Ovary (tissue), 9 donors: ENCODE data around the gene SCNM1. TPM values are rescaled to one million over a fixed set of nuclear protein-coding genes. Genes with fewer than 3 reads are reported as not detected.

ENCODE experiments used
- DNase-seq, 5 donors: peaks; one replicate each; pipeline ENCODE4 v3.0.0-alpha.2; 2019 to 2020
- H3K27ac ChIP-seq, 2 donors: fragments of 200-600 bp; one replicate each; pipeline versions ENCODE4 v1.5.1 to v1.8.0; 2019 to 2022
- H3K27me3 ChIP-seq: fragments of 200-600 bp; one replicate; pipeline ENCODE4 v1.8.0; 2022
- H3K36me3 ChIP-seq: fragments of 200-600 bp; sonication (generic); one replicate; pipeline ENCODE4 v1.5.1; 2019
- H3K4me1 ChIP-seq: one replicate; pipeline ENCODE4 v1.8.1; 2013; ENCODE audit warnings: mild to moderate bottlenecking, moderate library complexity; ENCODE audit not compliant: insufficient read depth
- H3K4me3 ChIP-seq: fragments of 200-600 bp; sonication (generic); one replicate; pipeline ENCODE4 v1.5.1; 2017
- H3K9me3 ChIP-seq, 2 donors: fragments of 200-600 bp in 1 of 2; sonication (generic) in 1 of 2; one replicate each; pipeline versions ENCODE4 v1.5.1 to v1.8.1; 2013 to 2019; ENCODE audit warnings: mild to moderate bottlenecking in 1 of 2, moderate library complexity in 1 of 2
- EP300 ChIP-seq: sonication (generic); formaldehyde crosslinking; IDR thresholded peaks from one replicate; pipeline ENCODE4 v1.6.1; 2017; ENCODE audit warnings: antibody characterized with exemption
- POLR2A ChIP-seq: fragments of 450-650 bp; IDR thresholded peaks from one replicate; pipeline ENCODE4 v1.6.1; 2017; ENCODE audit warnings: antibody characterized with exemption, mild to moderate bottlenecking, moderate library complexity
- WGBS, 3 donors: extraction: QIAGEN DNeasy Blood & Tissue Kit in 1 of 3; methylation state at CpG; one replicate each; pipeline versions ENCODE4 v1.1.5 to v1.1.7; 2013 to 2017; 5-methylcytosine and 5-hydroxymethylcytosine counted together
- intact Hi-C, 4 donors: fragments of 100-400 bp; cut with DNase I; formaldehyde crosslinking; loops; one replicate each; pipeline versions ENCODE4 v1.11.0 to v1.15.1; 2022 to 2023
- polyA plus RNA-seq, 2 donors: library from polyadenylated mRNA; stranded (reverse); fragments of 200-250 nt in 1 of 2; fragments of 350-450 nt in 1 of 2; fragmentation: Illumina TruSeq in 1 of 2; extraction: RNeasy Lipid Tissue Mini Kit (QIAGEN cat#74804) in 1 of 2; gene quantifications; one replicate each; pipeline ENCODE4 v1.2.3, GENCODE V29; 2013 to 2014
- total RNA-seq, 7 donors: library from RNA; depleted of rRNA in 2 of 7; stranded (reverse); fragments of >200 nt in 2 of 7; fragmentation: NEBNext Ultra II Directional in 3 of 7; extraction: Animal tissue kit (Norgen Biotek cat#: 25700) in 3 of 7; gene quantifications; one replicate each; pipeline versions ENCODE4 v1.1.0 to v1.2.4, GENCODE V29; 2016 to 2023
- TF ChIP-seq, protein P1 (sequence below), 3 donors: fragments of 450-650 bp in 2 of 3; fragments of 200-600 bp in 1 of 3; IDR thresholded peaks; one replicate each; pipeline versions ENCODE4 v1.5.1 to v1.8.0; 2016 to 2022; ENCODE audit warnings: antibody characterized with exemption in 3 of 3, mild to moderate bottlenecking in 1 of 3
- donor health status: DM: no; HTN: no; CAD: no; lungs with moderate emphysema.
- donor health status: DM: no; HTN: no; CAD: no.
- donor health status: Bipolar disorder and iron deficiency.
- donor health status: DM: yes; HTN: yes; CAD: no.
- donor health status: DM: no; HTN: no; CAD: no.
- donor health status: DM: yes; HTN: yes; CAD: no.

SCNM1 gene
- total and polyA plus RNA-seq, 9 donors: 18.6 to 38.9 (median 27.4) TPM

DNA sequence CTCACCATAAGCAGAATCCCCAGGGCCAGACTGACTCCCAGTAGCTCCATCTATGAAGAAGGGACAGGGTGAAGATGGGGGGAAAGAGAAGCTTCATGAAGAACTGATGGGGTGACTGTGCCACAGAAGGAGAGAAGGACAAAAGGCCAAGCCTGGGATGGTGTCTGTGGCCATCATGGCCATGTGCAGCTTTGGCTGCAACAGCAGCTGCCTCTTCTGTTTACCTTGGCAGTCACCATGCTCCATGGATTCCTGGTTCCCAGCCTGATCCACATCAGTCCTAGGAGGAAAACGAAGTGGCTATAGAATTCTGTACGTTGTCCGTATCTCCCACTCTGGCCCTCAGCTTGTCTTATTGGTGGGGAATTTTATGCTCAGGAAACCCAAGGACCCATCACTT lies 31.5 kb upstream of the SCNM1 start:
- Histone ChIP-seq H3K4me3 (no peak overlapping the region), H3K36me3 (no peaks in the 10 kb centered on the region), H3K27ac (no peak overlapping the region), H3K4me1 (no peaks in the 10 kb centered on the region), H3K27me3 (no peaks in the 10 kb centered on the region), H3K9me3 (no peaks in the 10 kb centered on the region)
- intact Hi-C loops: no loop called here
- no peak for TF ChIP-seq POLR2A
- no peak for TF ChIP-seq EP300
- TF ChIP-seq, protein P1, sequence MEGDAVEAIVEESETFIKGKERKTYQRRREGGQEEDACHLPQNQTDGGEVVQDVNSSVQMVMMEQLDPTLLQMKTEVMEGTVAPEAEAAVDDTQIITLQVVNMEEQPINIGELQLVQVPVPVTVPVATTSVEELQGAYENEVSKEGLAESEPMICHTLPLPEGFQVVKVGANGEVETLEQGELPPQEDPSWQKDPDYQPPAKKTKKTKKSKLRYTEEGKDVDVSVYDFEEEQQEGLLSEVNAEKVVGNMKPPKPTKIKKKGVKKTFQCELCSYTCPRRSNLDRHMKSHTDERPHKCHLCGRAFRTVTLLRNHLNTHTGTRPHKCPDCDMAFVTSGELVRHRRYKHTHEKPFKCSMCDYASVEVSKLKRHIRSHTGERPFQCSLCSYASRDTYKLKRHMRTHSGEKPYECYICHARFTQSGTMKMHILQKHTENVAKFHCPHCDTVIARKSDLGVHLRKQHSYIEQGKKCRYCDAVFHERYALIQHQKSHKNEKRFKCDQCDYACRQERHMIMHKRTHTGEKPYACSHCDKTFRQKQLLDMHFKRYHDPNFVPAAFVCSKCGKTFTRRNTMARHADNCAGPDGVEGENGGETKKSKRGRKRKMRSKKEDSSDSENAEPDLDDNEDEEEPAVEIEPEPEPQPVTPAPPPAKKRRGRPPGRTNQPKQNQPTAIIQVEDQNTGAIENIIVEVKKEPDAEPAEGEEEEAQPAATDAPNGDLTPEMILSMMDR (IDR thresholded peaks at IDR 0.05): no peak
- WGBS, 3 donors: 87 to 92% (median 88%) methylated on average over 3 of the region's 3 CpGs
- peak in 1 of 5 donors; percentile 26 for DNase-seq

DNA sequence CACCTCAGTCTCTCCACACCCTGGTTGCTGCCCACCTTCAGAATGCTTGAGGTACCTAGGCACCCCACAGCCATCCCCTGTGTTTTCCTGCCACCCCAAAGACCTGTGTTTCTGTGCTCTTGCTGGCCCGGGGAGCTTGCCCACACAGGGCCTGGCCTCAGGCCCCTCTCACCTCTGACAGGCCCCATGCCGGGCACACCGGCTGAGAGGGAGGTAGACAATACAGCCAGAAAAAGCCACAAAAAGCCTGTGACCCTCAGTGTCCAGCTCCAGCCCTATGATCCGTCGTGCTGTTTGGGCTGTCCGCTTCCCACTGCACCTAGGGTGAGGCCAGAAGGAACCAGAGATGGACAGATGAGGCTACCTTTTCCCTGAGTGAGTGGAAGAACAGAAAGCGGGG lies 31.0 kb upstream of the SCNM1 start:
- 92 to 94% (median 94%) methylated on average over 7 of the region's 7 CpGs for WGBS, 3 donors
- no peak for TF ChIP-seq EP300
- peak in 1 of 5 donors; percentile 18 for DNase-seq
- H3K4me1 ChIP-seq: no peaks in the 10 kb centered on the region
- intact Hi-C loops: no loop called here
- H3K9me3 ChIP-seq: no peaks in the 10 kb centered on the region
- no peaks in the 10 kb centered on the region for H3K27me3 ChIP-seq
- H3K27ac ChIP-seq: no peak overlapping the region
- H3K36me3 ChIP-seq: no peaks in the 10 kb centered on the region
- no peak overlapping the region for H3K4me3 ChIP-seq

DNA sequence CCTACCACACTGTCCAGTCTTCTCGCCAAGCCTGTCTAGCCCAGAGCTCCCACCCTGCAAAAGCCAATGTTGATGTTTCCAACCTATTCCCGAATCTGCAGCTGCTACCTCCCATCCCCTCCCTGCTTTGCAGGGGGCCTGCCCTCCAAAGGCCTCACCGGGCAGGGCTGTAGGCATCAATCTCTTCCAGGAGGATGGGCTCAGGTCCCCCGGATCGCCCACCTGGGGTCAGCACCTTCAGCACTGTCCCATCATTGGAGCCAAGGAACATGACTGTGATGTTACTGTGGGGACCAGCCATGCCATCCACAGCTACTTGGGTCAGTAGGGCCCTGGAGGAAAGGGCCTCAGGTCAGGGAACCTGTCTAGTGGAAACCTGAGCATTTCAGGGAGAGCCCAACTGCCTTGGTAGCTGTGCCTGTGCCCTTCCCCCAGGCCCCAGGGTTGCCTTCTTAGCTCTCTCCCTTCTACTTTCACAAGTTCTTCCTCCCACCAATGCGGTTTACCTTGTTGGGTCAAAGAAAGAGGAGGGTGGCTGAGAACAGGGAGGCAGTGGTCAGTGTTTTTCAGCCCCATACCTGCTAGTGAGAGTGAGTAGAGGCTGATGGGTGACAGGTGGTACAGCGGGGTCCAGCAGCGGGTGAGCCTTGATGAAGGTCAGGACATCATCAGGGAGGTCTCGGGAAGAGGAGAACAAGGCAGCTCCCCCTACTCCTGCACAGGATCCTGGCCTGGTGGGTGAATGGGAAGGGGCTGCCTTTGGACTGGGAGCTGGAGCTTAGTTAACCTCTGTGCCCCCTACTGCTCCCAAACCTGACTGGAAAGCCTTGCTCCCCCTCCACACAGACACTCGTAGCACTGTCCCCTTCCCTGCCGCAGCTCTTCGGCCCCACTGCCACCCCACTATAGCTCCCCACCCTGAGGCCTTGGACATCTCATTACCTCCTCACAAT lies 30.2 kb upstream of the SCNM1 start:
- H3K36me3 ChIP-seq: no peaks in the 10 kb centered on the region
- TF ChIP-seq, protein P1 (IDR thresholded peaks at IDR 0.05): no peak
- no peak for TF ChIP-seq EP300
- no peak for TF ChIP-seq POLR2A
- H3K27me3 ChIP-seq: no peaks in the 10 kb centered on the region
- intact Hi-C loops: no loop called here
- H3K9me3 ChIP-seq: no peaks in the 10 kb centered on the region
- H3K4me3 ChIP-seq: no peak overlapping the region
- WGBS, 3 donors: 77 to 88% (median 85%) methylated on average over 12 of the region's 12 CpGs
- no peaks in the 10 kb centered on the region for H3K4me1 ChIP-seq
- DNase-seq: no peak
- no peak overlapping the region for H3K27ac ChIP-seq

DNA sequence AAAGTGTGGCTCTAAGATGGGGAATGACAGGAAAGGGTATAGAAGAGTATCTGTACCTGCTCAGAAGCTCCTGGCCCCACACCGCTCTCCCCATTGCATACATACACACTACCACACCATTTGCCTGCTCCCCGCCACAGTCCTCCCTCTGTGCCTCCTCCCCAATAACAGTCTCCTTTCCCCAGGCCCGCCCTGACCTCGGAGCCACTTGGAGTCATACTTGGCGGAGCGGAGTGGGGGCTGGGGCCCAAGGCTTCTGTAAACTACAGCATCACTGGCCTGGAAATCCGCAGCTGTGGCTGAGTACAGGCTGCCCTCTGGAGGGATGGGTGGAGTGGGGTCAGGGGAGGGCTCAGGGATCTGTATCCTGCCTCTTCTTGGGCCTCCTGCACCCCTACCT lies 28.2 kb upstream of the SCNM1 start:
- Histone ChIP-seq H3K9me3 (no peaks in the 10 kb centered on the region), H3K27ac (no peak overlapping the region), H3K4me1 (no peaks in the 10 kb centered on the region), H3K27me3 (no peaks in the 10 kb centered on the region), H3K36me3 (no peaks in the 10 kb centered on the region), H3K4me3 (no peak overlapping the region)
- DNase-seq: no peak
- TF ChIP-seq, protein P1 (IDR thresholded peaks at IDR 0.05): no peak
- TF ChIP-seq POLR2A (no peak), EP300 (no peak)
- intact Hi-C loops: no loop called here
- WGBS, 3 donors: 92 to 94% (median 93%) methylated on average over 7 of the region's 7 CpGs

DNA sequence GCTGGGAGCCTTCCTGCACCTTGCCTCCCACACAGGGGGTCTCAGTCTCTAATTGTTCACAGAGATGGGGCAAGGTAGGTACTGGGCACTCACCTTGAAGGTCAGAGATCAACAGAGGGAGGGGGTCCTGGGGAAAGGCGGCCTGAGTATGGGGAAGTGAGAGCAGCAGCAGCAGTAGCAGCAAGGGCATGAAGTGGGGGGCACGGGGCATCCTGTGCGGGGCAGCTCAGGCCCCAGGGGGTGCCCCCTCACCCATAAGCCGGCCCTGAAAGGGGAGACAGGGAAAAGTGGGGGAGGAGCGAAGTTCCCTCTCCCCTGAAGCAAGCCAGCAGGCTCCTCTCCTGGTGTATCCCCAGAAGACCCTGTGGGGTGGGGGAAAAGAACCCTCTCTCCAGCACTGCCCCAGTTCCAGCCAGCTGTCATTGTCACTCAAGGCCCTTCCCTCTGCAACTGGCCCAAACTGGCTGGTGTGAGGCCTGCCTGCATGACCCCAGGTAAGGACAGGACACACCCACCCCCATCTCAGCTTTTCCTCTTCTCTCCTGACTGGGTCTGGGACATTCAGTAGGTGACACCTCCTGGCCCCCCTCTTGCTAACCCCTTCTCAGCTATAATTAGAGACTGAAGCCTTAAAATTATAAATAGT lies 23.4 kb upstream of the SCNM1 start:
- TF ChIP-seq, protein P1 (IDR thresholded peaks at IDR 0.05): no peak
- no peak for TF ChIP-seq POLR2A
- TF ChIP-seq EP300: no peak
- 71 to 81% (median 79%) methylated on average over 5 of the region's 5 CpGs for WGBS, 3 donors
- H3K27ac ChIP-seq: no peak overlapping the region
- intact Hi-C loops: loop anchor here in 1 of 4 donors (10.0 kb wide), 1 partner anchor 68 kb away; the partner anchor contains the start of gene GABPB2
- peaks cover 8% of the 10 kb centered on the region for H3K4me1 ChIP-seq
- H3K9me3 ChIP-seq: no peaks in the 10 kb centered on the region
- H3K4me3 ChIP-seq: no peak overlapping the region
- DNase-seq: peak in 1 of 5 donors; percentile 30
- H3K36me3 ChIP-seq: no peaks in the 10 kb centered on the region
- no peaks in the 10 kb centered on the region for H3K27me3 ChIP-seq
